NCI-H345 (cell line): ENCODE data around the gene DYNLT4.
"Not testable (repeated sequence)": the region's sequence is repeated elsewhere in the genome, so short reads cannot be mapped to it uniquely, and the experiment has no call there.

Source experiments
- DNase-seq: peaks from one replicate; lab custom pipeline; 2025; lab: John Stamatoyannopoulos, UW

Gene DYNLT4

GRCh38 chr1:44828841-44829440 lies 21.8 kb upstream of the DYNLT4 start:
- no peak for DNase-seq

DNA sequence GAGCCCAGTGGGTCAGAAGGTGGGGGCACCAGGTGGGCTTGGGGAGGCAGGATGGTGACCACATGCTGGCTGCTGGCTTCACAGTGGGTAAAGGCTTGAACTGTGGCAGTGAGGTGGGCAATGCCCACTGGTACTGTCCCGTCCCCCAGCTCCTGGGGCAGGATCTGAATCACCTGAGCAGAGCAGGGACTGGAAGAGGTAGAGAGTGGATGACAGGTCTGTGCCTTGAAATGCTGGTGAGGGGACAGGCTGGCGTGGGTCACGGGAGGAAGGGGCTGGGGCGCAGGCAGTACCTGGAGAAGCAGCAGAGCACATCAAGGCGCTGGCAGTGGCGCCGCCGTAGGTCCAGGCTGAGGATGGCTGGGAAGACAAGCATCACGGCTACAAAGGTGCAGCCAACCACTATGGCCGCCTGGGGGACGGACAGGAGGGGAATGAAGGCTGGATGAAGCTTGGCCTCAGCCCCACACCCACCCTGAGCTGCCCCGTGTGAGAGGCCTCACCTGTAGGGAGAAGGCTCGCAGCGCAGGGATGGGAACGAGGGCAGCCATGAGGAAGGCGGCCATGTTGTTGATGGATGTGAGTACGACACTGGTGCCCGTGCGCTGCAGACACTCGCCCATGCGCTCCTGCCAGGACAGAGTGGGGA lies 21.0 kb upstream of the DYNLT4 start:
- no peak for DNase-seq

DNA sequence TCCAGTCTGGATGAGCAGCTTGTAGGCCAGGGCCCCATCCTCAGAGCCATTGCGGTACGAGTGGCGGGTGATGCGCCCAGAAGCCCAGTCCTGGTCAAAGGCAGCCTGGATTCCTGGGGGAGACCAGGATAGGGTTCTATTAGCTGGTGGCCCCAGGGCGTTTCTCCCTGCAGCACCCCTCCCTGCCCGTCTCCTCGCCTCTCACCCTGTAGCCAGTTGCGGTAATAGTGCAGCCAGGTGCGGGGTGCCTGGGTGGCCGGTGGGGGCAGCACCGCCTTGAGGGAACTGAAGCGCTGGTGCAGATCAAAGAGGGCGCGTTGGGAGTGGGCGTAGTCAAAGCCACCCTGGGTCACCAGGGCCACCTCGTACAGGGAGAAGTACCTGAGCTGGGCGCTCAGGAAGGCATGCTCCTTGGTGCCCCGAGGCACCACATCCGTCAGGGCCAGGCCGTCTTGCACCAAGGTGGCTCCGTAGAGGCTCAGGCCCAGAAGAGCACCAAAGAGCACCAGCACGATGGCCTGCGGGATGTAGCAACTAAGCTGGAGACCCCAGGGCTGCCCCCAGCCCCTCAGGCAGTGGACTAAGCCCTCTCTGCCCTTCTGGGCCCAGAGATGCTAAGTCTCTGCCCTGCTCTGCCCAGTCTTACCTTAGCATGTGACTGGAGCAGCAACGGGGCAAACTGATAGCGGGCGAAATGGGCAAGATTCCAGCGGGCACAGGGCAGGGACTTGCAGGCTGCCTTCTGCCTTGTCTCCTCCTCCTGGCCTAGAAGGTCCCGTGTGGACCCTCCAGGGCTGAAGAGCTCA lies 20.2 kb upstream of the DYNLT4 start:
- no peak for DNase-seq

GRCh38 chr1:44826375-44827196 lies 19.4 kb upstream of the DYNLT4 start:
- DNase-seq: no peak

GRCh38 chr1:44824392-44824791 lies 17.2 kb upstream of the DYNLT4 start:
- DNase-seq: not testable (repeated sequence)

GRCh38 chr1:44822981-44823451 lies 15.9 kb upstream of the DYNLT4 start:
- DNase-seq: no peak

DNA sequence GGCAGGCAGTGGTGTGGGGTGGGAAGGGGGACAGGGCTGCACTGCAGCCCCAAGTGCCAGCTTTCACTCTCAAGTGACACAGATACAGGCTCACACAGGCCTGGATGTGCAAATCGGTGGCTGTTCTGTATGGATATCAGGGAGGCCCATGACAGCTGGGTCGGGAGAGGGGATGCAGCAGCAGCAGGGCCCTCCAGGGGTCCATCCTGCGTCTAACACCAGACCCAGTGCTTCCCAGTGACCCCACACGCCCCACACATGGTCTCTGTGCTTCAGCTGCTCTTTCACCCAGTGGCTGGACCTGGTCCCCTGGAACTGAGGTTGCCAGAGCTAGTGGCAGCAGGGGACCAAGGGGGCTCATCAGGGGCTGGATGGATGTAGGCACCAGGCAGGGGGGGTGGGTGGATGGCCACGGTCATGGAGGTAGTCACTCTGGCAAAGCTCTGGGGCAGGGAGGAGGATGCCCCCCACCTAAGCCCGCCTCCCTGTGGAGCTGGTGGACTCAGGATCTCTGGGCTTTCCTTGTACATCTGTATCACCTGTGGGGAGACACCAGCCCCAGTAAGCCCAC lies 15.1 kb upstream of the DYNLT4 start:
- no peak for DNase-seq

DNA sequence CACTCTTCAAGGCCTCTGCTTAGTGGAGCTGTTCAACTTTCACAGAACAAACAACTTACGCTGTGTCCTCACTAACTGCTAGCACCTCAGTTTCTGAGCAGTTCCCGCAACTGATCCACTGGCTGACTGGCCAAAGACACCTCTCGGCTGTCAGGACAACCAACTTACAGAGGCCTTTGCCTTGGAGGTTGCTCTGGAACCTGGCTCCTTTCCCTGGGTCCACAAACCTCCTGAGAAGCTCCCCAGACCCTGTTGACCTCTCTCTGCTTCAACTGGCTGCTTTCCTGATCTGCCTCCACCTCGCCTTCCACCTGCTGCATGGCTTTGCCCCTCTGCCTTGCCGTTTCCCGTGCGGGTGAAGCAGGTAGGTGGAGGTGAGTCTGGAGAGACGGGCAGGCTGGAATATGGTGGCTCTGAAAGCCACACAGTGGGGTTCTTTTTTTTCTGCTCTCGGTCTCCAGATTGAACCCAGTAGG lies 14.1 kb upstream of the DYNLT4 start:
- no peak for DNase-seq

DNA sequence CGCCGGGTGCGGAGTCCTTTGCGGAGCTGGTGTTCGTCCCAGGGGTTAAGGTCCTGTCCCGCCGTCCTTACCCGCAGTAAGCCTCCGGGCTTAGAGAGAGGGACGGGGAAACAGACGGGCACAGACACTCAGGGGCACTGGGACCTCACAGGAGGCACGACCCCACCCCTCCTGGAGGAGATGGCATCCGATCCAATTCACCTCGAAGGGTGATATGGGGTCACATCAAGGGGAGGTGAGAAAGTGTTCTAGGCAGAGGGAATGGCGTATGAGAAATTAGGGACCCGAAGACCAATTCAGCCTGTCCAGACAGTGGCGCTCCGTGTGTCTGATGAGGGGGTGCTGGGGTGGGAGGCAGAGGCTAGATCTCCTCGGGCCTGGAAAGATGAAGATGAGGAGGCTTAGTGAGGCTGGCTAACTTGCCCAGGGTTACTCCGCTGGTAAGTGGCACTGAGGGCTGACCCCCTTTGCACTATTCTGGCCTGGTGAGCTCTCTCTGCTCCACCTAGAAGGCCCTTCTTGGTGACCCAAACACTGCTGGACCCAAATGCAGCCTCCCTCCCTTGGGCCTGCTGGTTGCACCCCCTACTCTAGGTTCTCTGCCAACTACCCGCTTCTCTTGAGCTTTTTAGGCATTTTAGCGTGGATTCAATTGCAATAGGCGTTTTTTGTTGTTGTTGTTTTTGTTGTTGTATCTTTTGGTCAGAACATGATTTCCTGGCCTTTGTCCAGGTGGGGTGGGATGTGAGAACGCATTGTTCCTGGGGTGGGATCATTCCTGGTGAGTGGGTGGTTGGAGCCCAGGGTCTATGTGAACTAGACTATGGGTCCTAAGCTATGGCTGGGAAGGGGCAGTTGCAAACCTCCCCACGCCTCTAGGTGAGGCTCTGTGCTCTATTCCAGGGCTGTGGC lies 13.4 kb upstream of the DYNLT4 start:
- no peak for DNase-seq

GRCh38 chr1:44819608-44820327 lies 12.6 kb upstream of the DYNLT4 start:
- DNase-seq: no peak

GRCh38 chr1:44819196-44819607 lies 12.1 kb upstream of the DYNLT4 start:
- no peak for DNase-seq

DNA sequence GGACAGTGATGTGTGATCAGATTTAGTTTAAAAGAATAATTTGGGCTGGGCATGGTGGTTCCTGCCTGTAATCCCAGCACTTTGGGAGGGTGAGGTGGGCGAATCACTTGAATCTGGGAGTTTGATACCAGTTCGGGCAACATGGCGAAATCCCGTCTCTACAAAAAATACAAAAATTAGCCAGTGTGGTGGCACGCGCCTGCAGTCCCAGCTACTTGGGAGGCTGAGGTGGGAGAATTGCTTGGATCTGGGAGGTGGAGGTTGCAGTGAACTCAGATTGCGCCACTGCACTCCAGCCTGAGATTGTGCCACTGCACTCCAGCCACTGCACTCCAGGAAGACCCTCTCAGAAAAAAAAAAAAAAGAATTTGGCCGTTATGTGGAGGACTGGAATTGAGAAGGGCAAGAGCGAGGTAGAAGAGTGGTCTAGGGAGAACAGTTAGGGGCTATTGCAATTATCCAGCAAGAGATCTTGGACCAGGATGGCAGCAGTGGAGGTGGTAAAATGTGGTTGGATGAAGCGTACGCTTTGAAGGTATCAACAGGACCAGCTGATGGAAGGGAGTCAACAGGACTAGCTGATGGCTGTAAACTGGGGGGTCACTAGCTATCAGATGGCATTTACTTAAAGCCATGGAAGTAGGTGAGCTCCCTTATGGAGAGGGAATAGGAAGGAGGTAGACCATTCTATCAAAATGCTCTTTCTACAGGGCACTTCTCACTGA lies 10.8 kb upstream of the DYNLT4 start:
- no peak for DNase-seq

GRCh38 chr1:44817307-44817706 lies 10.2 kb upstream of the DYNLT4 start:
- no peak for DNase-seq

DNA sequence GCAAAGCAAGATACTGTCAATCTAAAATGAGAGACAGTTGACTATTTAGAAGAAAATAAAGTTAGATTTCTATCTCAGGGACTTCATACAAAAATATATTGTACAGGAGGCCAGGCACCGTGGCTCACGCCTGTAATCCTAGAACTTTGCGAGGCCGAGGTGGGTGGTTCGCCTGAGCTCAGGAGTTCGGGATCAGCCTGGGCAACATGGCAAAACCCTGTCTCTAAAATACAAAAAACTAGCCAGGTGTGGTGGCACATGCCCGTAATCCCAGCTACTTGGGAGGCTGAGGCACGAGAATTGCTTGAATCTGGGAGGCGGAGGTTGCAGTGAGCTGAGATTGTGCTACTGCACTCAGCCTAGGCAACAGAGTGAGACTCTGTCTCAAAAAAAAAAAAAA lies 8.8 kb upstream of the DYNLT4 start:
- DNase-seq: not testable (repeated sequence)

DNA sequence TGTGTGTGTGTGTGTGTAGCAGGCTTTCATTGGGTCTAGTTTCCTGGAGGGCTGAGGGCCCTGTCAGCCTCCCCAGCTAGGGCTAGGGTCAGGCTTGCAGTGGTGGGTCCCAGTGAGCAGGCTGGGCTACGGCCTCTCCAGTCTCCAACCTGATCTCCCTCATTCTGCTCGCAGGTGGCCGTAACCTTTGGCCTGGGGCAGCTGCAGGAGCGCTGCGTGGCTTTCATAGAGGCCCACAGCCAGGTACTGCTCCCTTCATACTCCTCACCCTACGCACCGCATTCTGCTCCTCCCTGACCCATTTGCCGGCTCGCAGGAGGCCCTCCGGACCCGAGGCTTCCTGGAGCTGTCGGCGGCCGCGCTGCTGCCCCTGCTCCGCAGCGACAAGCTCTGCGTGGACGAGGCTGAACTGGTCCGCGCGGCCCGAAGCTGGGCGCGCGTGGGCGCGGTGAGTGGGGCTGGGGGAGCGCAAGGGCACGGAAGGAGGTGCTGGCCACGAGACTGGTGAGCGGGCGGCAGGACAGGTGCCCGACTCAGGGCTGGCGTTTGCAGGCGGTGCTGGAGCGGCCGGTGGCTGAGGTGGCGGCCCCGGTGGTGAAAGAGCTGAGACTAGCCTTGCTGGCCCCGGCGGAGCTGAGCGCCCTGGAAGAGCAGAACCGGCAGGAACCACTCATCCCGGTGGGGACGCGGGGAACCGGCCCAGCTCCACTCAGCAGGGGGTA lies 5.8 kb upstream of the DYNLT4 start:
- DNase-seq: no peak

DNA sequence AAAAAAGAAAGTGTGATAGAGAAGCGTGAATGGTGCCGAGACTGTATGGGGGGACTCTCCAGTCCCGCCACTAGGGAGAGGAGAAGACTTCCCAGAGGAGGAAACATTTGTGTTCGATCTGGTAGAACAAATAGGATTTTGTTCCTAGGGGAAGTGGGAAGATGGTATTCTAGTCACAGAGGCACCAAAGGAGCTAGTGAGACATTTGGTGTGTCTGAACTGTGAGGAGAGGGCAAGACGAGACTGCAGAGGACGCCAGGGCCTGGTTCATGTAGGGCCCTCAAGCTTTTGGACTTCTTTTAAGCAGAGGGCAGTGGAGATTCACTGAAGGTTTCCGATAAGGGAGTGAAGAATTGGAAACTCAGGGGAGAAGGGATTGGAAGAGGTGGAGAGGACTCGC lies 4.1 kb upstream of the DYNLT4 start:
- no peak for DNase-seq

DNA sequence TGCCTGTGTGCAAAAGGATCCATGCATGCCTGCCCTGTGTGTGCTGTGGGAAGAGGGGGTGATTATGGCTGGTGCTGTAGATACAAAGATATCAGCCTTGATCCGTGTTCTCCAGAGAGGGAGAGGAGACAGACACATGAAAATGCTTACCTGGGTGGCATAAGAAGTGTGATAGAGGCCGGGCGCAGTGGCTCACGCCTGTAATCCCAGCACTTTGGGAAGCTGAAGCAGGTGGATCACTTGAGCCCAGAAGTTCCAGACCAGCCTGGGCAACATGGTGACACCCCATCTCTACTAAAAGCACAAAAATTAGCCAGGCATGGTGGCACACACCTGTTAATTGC lies 3.6 kb upstream of the DYNLT4 start:
- DNase-seq: not testable (repeated sequence)

DNA sequence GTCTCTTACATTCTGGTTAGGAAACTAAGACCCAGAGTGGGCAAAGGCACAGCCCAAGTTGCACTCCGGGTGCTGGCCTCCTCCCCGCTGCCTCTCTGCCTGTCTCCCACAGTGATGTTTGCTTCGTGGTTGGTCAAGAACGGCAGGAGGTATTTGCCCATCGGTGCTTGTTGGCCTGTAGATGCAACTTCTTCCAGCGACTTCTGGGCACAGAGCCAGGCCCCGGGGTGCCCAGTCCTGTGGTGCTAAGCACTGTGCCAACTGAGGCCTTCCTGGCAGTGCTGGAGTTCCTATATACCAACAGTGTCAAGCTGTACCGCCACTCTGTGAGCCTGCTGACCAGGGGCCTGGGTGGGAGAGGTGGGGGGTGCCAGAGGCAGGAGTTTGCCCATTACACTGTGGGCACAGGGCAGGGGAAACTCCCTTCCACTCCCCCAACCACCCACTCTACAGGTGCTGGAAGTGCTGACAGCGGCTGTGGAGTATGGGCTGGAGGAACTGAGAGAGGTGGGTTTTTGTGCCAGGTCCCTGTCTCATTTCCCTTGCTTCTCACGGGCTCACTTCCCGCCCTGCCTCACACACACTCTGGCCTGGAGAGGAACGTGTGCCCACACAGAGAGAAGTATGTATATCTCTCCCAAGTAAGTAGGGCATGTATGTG lies 3.1 kb upstream of the DYNLT4 start:
- peak; percentile 68 for DNase-seq
